Hepatocyte (in vitro differentiated cells): ENCODE data around the gene ABHD17A. TPM values are rescaled to one million over a fixed set of nuclear protein-coding genes. Genes with fewer than 3 reads are reported as not detected.

Source experiments
- DNase-seq: peaks from one replicate; pipeline ENCODE4 v3.0.0-alpha.2; 2016; ENCODE audit warnings: low spot score
- H2AFZ ChIP-seq: fragments of 200-600 bp; sonication (generic); 2 replicates; pipeline ENCODE4 v1.6.0; 2016; ENCODE audit warnings: antibody characterized with exemption, mild to moderate bottlenecking
- H3K27ac ChIP-seq: fragments of 200-600 bp; sonication (generic); 2 replicates; pipeline ENCODE4 v1.5.1; 2016; ENCODE audit warnings: mild to moderate bottlenecking
- H3K27me3 ChIP-seq: fragments of 200-600 bp; sonication (generic); 2 replicates; pipeline ENCODE4 v1.6.1; 2016
- H3K36me3 ChIP-seq: fragments of 200-600 bp; sonication (generic); replicated peaks from 2 replicates; pipeline ENCODE4 v1.5.1; 2016; ENCODE audit warnings: low read depth; ENCODE audit not compliant: insufficient read depth
- H3K4me1 ChIP-seq: fragments of 200-600 bp; sonication (generic); 2 replicates; pipeline ENCODE4 v1.5.1; 2016; ENCODE audit warnings: mild to moderate bottlenecking, moderate library complexity; ENCODE audit not compliant: insufficient read depth
- H3K4me2 ChIP-seq: fragments of 200-600 bp; sonication (generic); 2 replicates; pipeline ENCODE4 v1.6.0; 2016
- H3K4me3 ChIP-seq: fragments of 200-600 bp; sonication (generic); 2 replicates; pipeline ENCODE4 v1.5.1; 2016; ENCODE audit warnings: mild to moderate bottlenecking
- H3K79me2 ChIP-seq: fragments of 200-600 bp; sonication (generic); 2 replicates; pipeline ENCODE4 v1.6.0; 2017; ENCODE audit warnings: mild to moderate bottlenecking
- H3K9me2 ChIP-seq: fragments of 200-600 bp; sonication (generic); replicated peaks from 2 replicates; pipeline ENCODE4 v1.6.0; 2017; ENCODE audit warnings: mild to moderate bottlenecking; ENCODE audit not compliant: insufficient read depth
- H3K9me3 ChIP-seq: fragments of 200-600 bp; sonication (generic); 2 replicates; pipeline ENCODE4 v1.5.1; 2016; ENCODE audit warnings: low read depth, mild to moderate bottlenecking
- H4K20me1 ChIP-seq: fragments of 200-600 bp; sonication (generic); 2 replicates; pipeline ENCODE4 v1.6.0; 2016; ENCODE audit warnings: mild to moderate bottlenecking; ENCODE audit not compliant: insufficient read depth, poor library complexity, severe bottlenecking
- CTCF ChIP-seq: fragments of 200-600 bp; sonication (generic); IDR thresholded peaks from 2 replicates; pipeline ENCODE4 v1.5.1; 2016; ENCODE audit warnings: antibody characterized with exemption, mild to moderate bottlenecking; ENCODE audit not compliant: poor library complexity
- EZH2 ChIP-seq: fragments of 200-600 bp; sonication (generic); IDR thresholded peaks from 2 replicates; pipeline ENCODE4 v1.6.1; 2016; ENCODE audit warnings: antibody characterized with exemption, mild to moderate bottlenecking, borderline replicate concordance
- EZH2phosphoT487 ChIP-seq: fragments of 200-600 bp; sonication (generic); IDR thresholded peaks from one replicate; pipeline ENCODE4 v1.6.1; 2018; ENCODE audit warnings: antibody characterized with exemption, mild to moderate bottlenecking, low read depth, moderate library complexity; ENCODE audit not compliant: unreplicated experiment, severe bottlenecking
- WGBS: methylation state at CpG from one replicate; pipeline ENCODE4 v1.1.6; 2016; ENCODE audit warnings: low lambda C conversion rate; ENCODE audit errors: missing lambda C conversion rate; 5-methylcytosine and 5-hydroxymethylcytosine counted together
- polyA plus RNA-seq: library from polyadenylated mRNA; unstranded; fragments of >200 nt; fragmentation: Nextera tagmentation; extraction: Ambion mirVana; gene quantifications from 2 replicates; pipeline ENCODE4 v1.2.1, GENCODE V29; 2016
- total RNA-seq: library from RNA; depleted of rRNA; stranded (reverse); fragments of >200 nt; gene quantifications from 2 replicates; pipeline ENCODE4 v1.2.3, GENCODE V29; 2014

ABHD17A gene
- total and polyA plus RNA-seq, 2 experiments from 2014 or later = 62.5 to 102 TPM

DNA sequence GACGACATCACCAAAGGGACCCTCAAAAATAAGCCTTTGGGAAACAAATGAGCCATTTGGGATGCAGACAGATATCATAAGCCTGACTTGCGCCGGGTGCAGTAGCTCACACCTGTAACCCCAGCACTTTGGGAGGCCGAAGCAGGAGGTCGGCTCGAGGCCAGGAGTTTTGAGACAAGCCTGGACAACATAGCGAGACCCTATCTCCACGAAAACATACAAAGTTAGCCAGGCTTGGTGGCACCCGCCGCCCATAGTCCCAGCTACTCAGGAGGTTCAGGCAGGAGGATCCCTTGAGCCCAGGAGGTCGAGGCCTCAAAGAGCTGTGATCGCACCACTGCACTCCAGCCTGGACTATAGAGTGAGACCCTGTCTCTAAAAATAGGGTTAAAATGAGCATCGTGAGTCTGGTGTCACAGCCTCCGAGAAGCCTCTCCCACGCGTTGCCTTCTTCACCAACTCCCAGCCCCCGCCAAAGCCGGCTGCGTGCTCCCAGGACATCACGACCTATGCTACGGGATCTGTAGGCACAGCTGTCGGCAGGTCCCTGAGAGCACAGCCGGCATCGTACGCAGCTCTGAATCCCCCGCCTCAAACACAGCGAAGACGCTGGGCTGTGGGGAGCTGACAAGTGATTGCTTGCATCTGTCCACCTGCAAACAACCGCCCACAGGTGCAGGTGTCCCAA is 38.6 kb downstream of the ABHD17A start:
- Histone ChIP-seq H2AFZ (no peak overlapping the region), H3K9me2 (no peaks in the 10 kb centered on the region), H3K27ac (peak overlapping the region; percentile 100), H4K20me1 (peaks cover 62% of the 10 kb centered on the region), H3K4me2 (peak overlapping the region; percentile 86), H3K36me3 (no peaks in the 10 kb centered on the region), H3K27me3 (no peaks in the 10 kb centered on the region), H3K4me1 (peaks cover 10% of the 10 kb centered on the region), H3K4me3 (peak overlapping the region; percentile 97), H3K79me2 (peaks cover 64% of the 10 kb centered on the region), H3K9me3 (no peaks in the 10 kb centered on the region)
- WGBS = 88% methylated on average over 28 of the region's 29 CpGs
- no peak for DNase-seq
- no peak for TF ChIP-seq EZH2phosphoT487
- no peak for TF ChIP-seq EZH2
- no peak for TF ChIP-seq CTCF

DNA sequence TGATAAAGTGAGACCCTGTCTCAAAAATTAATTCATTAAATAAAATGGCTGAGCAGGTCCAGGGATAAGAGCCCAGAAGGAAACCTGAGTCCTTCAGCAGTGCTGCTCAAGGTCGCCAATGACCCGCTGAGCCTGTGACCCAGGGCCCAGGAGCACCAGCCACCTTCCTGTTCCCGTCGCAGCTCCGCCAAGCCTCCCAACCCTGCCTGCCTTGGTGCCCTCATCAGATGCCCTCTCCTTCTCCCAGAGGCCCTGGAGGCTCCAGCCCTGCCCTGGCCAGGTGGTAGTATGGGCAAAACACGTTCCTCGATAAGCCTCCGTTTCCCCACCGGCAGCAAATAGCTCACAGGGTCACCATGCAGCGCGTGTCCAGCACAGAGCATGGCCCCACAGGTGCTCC is 39.7 kb downstream of the ABHD17A start:
- DNase-seq = no peak
- Histone ChIP-seq H3K9me3 (no peaks in the 10 kb centered on the region), H3K27ac (no peak overlapping the region), H3K4me3 (no peak overlapping the region), H3K4me2 (peak overlapping the region; percentile 86), H3K9me2 (no peaks in the 10 kb centered on the region), H2AFZ (no peak overlapping the region), H3K4me1 (peaks cover 10% of the 10 kb centered on the region), H3K36me3 (no peaks in the 10 kb centered on the region), H3K79me2 (peaks cover 74% of the 10 kb centered on the region), H3K27me3 (no peaks in the 10 kb centered on the region), H4K20me1 (peaks cover 70% of the 10 kb centered on the region)
- TF ChIP-seq EZH2phosphoT487 (no peak), EZH2 (no peak), CTCF (no peak)
- WGBS = 95% methylated on average over 11 of the region's 11 CpGs

DNA sequence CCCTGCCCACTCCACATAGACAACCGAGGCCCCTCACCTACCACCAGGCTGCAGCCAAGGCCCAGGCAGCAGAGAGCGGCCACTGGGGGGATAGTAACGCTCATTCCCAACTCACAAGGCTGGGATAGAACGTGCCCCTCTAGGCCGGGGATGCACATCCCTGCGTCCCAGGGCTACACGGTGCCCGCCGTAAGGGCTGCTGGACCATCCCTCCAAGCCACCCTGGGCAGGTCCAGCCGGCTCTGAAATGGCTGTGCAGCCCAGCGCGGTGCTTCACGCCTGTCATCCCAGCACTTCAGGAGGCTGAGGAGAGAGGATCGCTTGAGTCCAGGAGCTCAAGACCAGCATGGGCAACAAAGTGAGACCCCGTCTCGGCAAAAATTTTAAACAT is 40.2 kb downstream of the ABHD17A start:
- Histone ChIP-seq H3K9me2 (no peaks in the 10 kb centered on the region), H3K4me3 (no peak overlapping the region), H3K9me3 (no peaks in the 10 kb centered on the region), H3K36me3 (no peaks in the 10 kb centered on the region), H3K27me3 (no peaks in the 10 kb centered on the region), H2AFZ (no peak overlapping the region), H3K4me1 (peaks cover 10% of the 10 kb centered on the region), H3K79me2 (peaks cover 79% of the 10 kb centered on the region), H3K4me2 (no peak overlapping the region), H3K27ac (no peak overlapping the region), H4K20me1 (peaks cover 76% of the 10 kb centered on the region)
- TF ChIP-seq EZH2phosphoT487 = no peak
- TF ChIP-seq EZH2 = no peak
- TF ChIP-seq CTCF = no peak
- 93% methylated on average over 16 of the region's 16 CpGs for WGBS
- DNase-seq = no peak
